SHP77 treated with DMSO at 0.1 percent for 48 hours (cell line): Measurements from ENCODE around the gene KCND3.
"Not testable (repeated sequence)": the region's sequence is repeated elsewhere in the genome, so short reads cannot be mapped to it uniquely, and the experiment has no call there.

Experiments used
- DNase-seq: peaks from one replicate; lab custom pipeline; 2025; lab: John Stamatoyannopoulos, UW

Gene KCND3

GRCh38 chr1:111742292-111742691 lies 247.2 kb downstream of the KCND3 start:
- DNase-seq, result not testable (repeated sequence)

GRCh38 chr1:111739925-111740765 lies 249.3 kb downstream of the KCND3 start:
- peak; percentile 16 for DNase-seq

- DNase-seq, result peak; percentile 86
Measured at GRCh38 chr1:111739194-111739924, 250.1 kb downstream of the KCND3 start, which contains the start of gene INKA2. INKA2 (minus strand) TSS chr1:111739395; CDS start chr1:111739242, 153 bp downstream.

- peak; percentile 24 for DNase-seq
Measured at GRCh38 chr1:111738436-111739193, 250.9 kb downstream of the KCND3 start.

GRCh38 chr1:111738133-111738435 lies 251.4 kb downstream of the KCND3 start:
- no peak for DNase-seq

- DNase-seq, result no peak
Measured at GRCh38 chr1:111737216-111738132, 252.0 kb downstream of the KCND3 start.

- DNase-seq, result no peak
Measured at GRCh38 chr1:111736548-111737215, 252.8 kb downstream of the KCND3 start.

GRCh38 chr1:111735858-111736544 lies 253.5 kb downstream of the KCND3 start:
- DNase-seq, result no peak

- DNase-seq, result no peak
Measured at GRCh38 chr1:111735321-111735720, 254.1 kb downstream of the KCND3 start.

GRCh38 chr1:111734856-111735255 lies 254.6 kb downstream of the KCND3 start:
- DNase-seq, result no peak

- DNase-seq, result no peak
Measured at GRCh38 chr1:111734426-111734825, 255.0 kb downstream of the KCND3 start.

GRCh38 chr1:111733992-111734341 lies 255.5 kb downstream of the KCND3 start:
- DNase-seq, result no peak

- no peak for DNase-seq
Measured at GRCh38 chr1:111733183-111733991, 256.1 kb downstream of the KCND3 start.

GRCh38 chr1:111732718-111733117 lies 256.8 kb downstream of the KCND3 start:
- DNase-seq, result no peak

GRCh38 chr1:111731956-111732355 lies 257.5 kb downstream of the KCND3 start:
- no peak for DNase-seq

GRCh38 chr1:111730706-111731105 lies 258.8 kb downstream of the KCND3 start:
- no peak for DNase-seq

- DNase-seq, result no peak
Measured at GRCh38 chr1:111729946-111730681, 259.4 kb downstream of the KCND3 start.

- DNase-seq, result no peak
Measured at GRCh38 chr1:111729271-111729921, 260.1 kb downstream of the KCND3 start.
